HG02981 (cell line): Measurements from ENCODE around the gene ITPKC.
"Not testable (repeated sequence)": the region's sequence is repeated elsewhere in the genome, so short reads cannot be mapped to it uniquely, and the experiment has no call there.

ENCODE experiments used
- ATAC-seq: cut with Tn5 transposase; IDR thresholded peaks from one replicate; pipeline ENCODE4 v1.9.1; 2021; ENCODE audit warnings: mild to moderate bottlenecking, moderate library complexity; ENCODE audit not compliant: unreplicated experiment

The ITPKC gene

DNA sequence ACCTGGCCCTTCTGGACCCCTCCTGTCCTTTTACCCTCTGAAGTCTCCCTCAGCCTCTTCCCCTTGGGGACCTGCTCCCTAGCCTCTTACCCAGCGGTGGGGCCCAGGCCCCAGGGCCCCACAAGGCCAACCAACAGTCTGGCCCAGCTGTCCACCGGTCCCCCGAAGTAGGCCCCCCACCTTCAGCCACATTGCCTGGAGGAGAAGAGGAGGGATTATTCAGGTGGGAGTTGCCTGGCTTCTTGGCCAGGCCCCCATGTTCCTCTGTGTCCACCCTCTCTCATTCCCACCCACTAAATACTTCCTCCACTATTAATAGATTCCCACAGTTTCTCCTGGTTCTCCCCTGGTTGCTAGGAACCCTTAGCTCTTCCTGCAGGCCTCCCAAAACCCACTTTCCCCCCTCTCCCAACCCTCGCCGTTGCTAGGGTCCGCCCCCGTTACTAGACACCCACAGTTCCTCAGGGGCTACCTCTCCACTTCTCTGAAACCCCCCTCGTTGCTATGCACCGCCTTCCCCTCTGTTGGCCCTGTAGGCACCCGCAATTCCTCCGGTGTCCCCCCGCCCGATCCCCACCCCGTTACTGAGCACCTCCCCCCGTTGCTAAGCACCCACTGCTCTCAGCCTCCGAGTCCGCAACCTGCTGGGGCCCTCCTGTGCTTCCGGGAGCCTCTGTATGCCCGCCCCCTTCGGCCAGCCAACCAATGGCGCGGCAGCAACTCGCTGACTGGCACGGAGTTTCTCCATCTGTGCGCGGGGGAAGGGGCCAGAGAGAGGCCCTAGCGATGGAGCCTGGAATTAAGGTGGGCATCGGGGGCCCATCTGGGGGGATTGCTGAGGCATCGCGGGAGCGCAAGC, 2.2 kb upstream of the ITPKC start:
- peak; percentile 55 for ATAC-seq

DNA sequence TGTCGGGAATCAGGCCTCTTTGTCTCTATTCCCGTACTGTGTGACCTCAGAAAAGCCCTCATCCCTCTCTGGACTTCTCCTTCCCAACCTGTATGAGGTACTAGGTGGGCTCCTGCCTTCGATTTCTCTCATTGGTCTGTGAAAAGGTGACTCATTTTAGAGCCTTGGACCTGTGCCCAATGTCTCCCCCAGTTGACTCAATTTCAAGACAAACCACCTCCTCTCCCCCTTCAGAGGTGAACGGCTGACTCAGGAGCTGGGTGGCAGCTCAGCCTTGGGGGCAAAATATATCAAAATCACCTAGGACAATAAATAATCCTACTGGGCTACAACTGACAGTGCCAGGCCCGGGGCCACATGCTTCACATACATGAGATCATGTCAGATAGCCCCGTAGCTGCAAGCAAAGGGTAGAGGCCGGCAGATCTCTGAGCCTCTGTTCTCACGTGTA, 856 bp upstream of the ITPKC start:
- ATAC-seq = no peak

DNA sequence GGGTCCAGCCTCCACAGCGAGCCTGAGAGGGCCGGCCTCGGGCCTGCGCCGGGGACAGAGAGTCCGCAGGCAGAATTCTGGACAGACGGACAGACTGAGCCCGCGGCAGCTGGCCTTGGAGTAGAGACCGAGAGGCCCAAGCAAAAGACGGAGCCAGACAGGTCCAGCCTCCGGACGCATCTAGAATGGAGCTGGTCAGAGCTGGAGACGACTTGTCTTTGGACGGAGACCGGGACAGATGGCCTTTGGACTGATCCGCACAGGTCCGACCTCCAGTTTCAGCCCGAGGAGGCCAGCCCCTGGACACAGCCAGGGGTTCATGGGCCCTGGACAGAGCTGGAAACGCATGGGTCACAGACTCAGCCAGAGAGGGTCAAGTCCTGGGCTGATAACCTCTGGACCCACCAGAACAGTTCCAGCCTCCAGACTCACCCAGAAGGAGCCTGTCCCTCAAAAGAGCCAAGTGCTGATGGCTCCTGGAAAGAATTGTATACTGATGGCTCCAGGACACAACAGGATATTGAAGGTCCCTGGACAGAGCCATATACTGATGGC, 490 bp downstream of the ITPKC start:
- no peak for ATAC-seq

DNA sequence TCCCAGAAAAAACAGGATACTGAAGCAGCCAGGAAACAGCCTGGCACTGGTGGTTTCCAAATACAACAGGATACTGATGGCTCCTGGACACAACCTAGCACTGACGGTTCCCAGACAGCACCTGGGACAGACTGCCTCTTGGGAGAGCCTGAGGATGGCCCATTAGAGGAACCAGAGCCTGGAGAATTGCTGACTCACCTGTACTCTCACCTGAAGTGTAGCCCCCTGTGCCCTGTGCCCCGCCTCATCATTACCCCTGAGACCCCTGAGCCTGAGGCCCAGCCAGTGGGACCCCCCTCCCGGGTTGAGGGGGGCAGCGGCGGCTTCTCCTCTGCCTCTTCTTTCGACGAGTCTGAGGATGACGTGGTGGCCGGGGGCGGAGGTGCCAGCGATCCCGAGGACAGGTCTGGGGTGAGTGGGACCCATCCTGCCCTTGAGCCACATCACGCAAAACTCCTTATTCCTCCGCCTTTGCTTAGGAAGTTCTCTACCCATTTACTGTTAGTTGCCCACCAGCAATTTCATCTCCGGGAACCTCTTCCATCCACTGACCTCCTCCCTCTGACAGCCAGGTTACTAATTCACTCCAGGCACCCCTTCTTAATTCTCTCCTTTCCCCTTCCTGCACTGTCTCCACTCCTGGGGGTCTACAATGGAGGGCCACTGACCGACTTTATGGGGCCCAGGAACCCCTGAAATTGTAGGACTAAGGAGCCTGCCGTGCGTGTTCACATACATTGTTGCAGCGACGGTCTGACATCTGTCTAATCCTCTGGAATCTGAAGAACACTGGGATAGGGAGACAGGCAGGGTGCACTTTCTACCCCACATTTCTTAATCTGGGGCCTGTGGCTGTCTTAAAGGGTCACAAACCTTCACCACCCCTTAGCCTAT, 1.2 kb downstream of the ITPKC start:
- ATAC-seq = no peak

DNA sequence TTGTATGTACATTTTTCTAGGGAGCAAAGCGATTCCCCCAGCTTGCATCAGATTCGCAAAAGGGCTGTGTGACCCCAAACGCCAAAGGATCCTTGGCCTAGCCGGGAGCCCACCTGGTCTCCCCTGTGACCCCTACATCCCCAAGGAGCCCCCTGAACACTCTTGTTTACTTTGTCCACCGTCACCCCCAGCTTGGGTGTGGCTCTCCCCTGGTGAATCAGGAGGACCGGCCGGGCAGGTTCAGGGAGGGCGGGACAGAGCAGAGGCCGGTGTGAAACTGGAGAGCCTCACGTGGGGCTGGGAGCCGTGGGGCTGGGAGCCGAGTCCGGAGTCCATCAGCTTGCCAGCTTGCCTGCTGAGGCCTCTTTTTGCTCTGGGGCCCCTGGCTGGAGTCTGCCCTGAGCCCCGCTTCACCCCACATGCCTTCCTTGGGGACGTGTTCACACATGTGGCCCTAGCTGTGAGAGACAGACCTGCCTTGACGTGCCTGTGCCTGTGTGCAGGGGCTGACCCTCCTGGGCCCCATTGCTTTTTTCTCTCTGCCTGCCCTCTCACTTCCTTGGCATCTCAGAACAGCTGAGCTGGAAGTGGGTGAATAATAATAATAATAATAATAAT, 2.0 kb downstream of the ITPKC start:
- no peak for ATAC-seq

DNA sequence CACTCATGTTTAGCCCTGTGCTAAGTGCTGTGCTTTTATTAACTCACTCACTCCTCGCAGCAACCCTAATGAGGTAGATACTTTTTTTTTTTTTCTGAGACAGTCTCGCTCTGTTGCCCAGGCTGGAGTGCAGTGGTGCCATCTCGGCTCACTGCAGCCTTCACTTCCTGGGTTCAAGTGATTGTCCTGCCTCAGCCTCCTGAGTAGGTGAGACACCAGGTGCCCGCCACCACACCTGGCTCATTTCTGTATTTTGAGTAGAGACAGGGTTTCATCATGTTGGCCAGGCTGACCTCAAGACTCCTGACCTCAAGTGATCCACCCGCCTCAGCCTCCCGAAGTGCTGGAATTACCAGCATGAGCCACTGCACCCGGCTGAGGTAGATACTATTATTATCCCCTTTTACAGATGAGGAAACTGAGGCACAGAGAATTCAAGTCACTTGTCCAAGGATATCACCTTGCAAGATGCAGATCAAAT, 2.5 kb downstream of the ITPKC start:
- ATAC-seq = no peak

DNA sequence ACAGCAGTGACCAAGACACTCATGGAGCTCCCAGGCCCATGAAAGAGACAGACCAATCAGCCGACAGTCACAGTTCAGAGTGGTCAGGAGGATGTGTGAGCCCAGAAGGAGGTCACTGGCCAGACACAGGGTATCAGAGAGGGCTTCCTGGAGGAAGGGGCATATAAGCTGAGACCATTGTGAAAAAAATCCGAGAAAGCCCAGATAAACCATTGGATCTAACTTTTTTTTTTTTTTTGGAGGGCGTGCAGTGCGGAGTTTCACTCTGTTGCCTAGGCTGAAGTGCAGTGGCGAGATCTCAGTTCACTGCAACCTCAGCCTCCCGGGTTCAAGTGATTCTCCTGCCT, 4.2 kb downstream of the ITPKC start:
- ATAC-seq = no peak

DNA sequence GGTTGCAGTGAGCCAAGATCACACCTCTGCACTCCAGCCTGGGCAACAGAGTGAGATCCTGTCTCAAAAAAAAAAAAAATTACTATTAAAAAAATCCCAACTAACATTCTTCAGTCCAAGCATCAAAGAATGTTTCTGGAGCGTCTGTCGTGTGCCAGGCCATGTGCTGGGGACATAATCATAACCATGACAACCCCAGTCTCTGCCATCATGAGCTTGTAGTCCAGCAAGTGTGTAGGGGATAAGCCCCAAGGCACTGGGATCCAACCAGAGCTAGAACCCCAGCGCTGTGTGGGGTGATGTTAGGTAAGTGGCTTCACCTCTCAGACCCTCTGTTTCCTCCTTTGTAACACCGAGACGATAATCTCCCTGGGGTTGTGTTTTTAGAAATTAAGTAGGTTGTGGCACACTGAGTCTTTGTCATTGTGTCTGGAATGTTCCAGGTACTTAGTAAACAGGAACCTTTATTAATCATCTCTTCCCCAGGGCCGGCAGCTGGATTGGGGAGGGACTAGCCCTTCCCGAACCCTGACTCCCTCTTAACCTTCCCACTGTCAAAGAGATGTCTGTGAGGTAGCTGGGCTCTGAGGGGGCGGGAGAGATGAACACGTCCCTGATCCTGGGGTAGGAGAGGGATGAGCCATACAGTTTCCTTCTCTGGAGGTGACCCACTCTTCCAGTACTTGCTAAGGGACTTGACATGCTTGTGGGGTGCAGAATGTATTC, 5.2 kb downstream of the ITPKC start:
- ATAC-seq = no peak

DNA sequence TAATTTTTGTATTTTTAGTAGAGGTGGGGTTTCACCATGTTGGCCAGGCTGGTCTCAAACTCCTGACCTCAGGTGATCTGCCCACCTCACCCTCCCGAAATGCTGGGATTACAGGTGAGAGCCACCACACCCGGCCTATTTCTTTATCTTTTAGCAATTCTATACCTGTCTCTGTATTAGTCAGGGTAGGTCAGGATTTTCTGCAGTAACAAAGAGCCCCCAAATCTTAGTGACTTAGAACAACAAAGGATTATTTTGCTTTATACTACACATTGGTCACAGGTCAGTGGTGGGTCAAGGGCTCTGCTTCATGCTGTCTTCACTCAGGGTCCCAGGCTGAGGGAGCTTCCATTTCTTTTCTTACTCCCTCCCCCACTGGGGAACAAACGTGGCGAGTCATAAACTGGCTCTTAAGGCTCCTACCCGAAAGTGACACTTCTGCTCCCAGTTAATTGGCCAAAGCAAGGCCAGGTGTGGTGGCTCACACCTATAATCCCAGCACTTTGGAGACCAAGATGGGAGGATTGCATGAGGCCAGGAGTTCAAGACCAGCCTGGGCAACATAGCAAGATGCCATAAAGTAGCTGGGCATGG, 6.8 kb downstream of the ITPKC start:
- ATAC-seq = no peak

DNA sequence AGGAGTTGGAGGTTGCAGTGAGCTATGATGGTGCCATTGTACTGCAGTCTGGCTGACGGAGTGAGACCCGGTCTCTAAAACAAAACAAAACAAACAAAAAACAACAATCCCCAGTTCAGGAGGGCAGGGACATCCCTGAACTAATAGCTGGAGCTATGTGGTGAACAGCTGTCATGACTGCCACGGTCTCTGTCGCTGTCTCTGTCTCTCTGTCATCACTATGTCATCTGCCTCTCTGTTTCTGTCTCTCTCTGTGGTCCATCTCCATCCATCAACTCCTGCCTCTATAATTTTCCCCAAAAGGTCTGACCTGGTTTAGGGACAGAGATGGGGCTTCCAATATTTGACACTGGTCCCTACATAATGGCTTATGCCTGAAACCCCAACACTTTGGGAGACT, 7.4 kb downstream of the ITPKC start:
- ATAC-seq = no peak

DNA sequence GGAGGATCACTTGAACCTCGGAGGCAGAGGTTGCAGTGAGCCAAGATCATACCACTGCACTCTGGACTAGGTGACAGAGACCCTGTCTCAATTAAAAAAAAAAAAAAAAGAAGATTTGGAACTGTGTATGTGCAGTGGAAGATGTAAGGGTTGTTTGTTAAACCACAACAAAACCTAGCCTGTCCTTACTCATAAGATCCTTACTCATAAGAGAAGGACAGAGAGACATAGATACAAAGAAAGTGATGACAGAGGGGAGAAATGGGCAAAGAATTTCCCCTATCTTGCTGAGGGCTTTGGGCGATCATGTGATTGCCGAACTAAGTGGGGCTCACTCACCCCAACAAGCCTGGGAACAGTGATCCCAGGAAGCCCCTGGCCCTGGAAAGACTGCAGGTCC, 7.9 kb downstream of the ITPKC start:
- ATAC-seq = no peak

DNA sequence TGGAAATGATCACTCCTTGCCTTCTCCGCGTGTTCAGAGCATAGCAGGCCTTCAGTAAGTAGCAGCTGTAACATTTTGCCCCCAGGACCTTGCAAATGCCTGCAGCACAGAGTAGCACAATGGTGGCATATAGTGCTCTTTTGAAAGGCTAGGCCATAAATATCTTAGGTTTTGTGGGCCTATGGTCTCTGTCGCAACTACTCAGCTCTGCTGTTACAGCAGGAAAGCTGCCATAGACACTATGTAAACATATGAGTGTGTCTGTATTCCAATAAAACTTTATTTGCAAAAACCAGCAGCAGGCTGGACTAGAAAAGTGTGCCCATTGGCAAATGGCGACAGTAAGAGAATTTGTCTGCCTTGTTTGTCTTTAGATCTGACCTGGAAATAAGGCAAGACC, 9.4 kb downstream of the ITPKC start:
- ATAC-seq = no peak

DNA sequence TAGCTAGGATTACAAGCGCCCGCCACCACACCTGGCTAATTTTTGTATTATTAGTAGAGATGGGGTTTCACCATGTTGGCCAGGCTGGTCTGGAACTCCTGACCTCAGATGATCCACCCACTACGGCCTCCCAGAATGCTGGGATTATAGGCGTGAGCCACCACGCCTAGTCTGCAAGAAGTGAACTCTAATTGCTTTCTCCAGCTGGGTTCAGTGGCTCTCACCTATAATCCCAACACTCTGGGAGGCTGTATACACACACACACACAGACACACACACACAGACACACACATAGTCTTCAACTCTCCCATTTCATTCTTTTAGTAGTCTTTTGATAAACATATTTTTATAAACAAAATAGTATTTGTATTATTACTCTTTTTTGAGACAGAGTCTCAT, 13.2 kb downstream of the ITPKC start:
- not testable (repeated sequence) for ATAC-seq

DNA sequence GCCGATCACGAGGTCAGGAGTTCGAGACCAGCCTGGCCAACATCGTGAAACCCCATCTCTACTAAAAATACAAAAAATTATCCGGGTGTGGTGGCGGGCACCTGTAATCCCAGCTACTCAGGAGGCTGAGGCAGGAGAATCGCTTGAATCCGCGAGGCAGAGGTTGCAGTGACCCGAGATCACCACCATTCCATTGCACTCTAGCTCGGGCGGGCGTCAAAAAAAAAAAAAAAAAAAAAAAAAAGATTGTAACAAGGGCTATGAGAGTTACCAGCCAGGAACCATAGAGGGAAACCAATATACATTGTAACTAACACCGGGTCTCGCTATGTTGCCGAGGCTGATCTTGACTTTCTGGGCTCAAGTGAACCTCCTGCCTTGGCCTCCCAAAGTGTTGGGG, 15.4 kb downstream of the ITPKC start:
- not testable (repeated sequence) for ATAC-seq

DNA sequence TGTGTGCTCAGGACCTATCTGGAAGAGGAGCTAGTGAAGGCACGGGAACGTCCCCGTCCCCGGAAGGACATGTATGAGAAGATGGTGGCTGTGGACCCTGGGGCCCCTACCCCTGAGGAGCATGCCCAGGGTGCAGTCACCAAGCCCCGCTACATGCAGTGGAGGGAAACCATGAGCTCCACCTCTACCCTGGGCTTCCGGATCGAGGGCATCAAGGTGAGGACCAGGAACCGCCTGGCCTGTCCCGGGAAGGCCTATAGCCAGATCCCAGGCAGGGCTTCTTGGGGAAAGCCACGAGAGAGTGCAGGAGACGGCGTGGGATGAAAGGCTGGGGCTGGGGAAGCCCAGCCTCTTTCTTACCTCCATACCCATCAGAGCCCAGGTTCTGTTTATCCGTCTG, 16.2 kb downstream of the ITPKC start:
- ATAC-seq = no peak

DNA sequence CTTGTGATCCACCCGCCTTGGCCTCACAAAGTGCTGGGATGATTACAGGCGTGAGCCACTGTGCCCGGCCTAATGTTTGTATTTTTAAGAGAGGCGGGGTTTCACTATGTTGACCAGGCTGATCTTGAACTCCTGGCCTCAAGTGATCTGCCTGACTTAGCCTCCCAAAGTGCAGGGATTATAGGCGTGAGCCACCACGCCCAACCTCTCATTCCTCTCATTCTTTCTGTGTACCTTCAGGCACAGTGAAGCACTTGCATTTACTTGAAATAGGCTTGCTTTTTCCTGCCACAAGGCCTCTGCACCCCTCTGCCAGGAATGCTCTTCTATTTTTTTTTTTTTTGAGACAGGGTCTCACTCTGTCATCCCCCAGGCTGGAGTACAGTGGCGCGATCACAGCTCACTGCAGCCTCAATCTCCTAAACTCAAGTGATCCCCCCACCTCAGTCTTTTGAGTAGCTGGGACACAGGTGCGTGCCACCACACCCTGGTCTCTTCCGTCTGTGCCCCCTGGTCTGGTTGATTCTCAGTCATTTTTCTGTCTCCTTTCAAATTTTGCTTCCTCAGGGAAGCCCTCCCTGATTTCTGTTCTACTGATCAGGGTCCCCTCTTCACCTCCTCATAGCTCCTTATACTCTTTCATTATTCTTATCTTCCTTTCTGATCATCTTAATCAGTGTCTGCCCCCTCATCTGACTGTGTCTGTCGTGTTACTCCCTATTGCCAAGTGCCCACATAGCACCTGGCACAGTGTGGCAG, 18.3 kb downstream of the ITPKC start:
- ATAC-seq = no peak

DNA sequence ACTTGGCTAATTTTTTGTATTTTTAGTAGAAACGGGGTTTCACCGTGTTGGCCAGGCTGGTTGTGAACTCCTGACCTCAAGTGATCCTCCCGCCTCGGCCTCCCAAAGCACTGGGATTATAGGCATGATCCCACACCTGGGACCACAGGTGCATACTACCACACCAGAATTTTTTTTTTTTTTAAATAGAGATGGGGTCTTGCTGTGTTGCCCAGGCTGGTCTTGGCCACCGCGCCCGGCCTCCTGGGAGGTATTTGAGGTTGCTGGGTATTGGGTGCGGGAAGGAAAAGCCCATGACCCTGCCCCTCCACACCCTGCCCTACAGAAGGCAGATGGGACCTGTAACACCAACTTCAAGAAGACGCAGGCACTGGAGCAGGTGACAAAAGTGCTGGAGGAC, 19.7 kb downstream of the ITPKC start:
- no peak for ATAC-seq

DNA sequence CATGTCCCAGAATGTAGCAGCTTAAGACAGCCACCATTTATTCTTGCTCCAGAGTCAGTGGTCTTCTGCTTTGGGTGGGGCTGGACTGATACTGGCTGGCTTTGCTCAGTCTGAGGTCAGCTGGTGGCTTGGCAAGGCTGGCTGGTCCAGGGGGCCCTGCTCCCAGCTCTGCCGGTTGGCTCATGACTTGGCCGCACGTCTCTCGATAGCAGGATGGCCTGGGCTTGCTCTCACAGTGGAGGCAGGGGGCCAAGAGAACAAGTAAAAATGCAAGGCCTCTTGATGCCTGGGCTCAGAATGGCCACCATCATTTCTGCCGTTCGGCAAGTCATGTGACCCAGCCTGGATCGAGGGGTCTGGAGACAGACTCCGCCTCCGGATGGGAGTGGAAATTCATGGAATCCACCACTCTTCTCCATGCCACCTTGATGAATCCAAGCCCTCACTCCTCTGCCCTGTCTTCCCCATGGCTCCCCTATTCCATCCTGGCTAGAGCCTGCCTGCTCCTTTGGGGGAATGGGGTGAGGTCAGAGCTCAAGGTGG, 20.3 kb downstream of the ITPKC start:
- no peak for ATAC-seq
